ENCODE results near the gene CLEC18B. TPM values are rescaled to one million over a fixed set of nuclear protein-coding genes. Genes with fewer than 3 reads are reported as not detected.

CLEC18B gene
- total RNA-seq, result 6.3 TPM

GRCh38 chr16:74420612-74421481, at the start of gene CLEC18B:
Gene CLEC18B (minus strand): TSS chr16:74421478. CDS start chr16:74421270, 208 bp downstream.

Other genes starting within 250 kb of the CLEC18B start
- gene PSMD7, start 124.7 kb downstream of the CLEC18B start, total RNA-seq, result 69.9 TPM
- 4.9 TPM for gene NPIPB15, start 45.2 kb downstream of the CLEC18B start, total RNA-seq
- gene GLG1, start 185.6 kb upstream of the CLEC18B start, total RNA-seq, result 216 TPM
- 26.7 TPM for gene RFWD3, start 245.4 kb upstream of the CLEC18B start, total RNA-seq